Vagina (tissue), 2 donors: Measurements from ENCODE around the gene POMGNT2. TPM values are rescaled to one million over a fixed set of nuclear protein-coding genes. Genes with fewer than 3 reads are reported as not detected.

Experiments
- DNase-seq, 2 donors: peaks; one replicate each; pipeline ENCODE4 v3.0.0-alpha.2; 2017; ENCODE audit errors: extremely low spot score in 2 of 2
- H3K27ac ChIP-seq: fragments of 200-600 bp; sonication (generic); one replicate; pipeline ENCODE4 v1.5.1; 2019
- H3K27me3 ChIP-seq: fragments of 200-600 bp; sonication (generic); one replicate; pipeline ENCODE4 v1.5.1; 2019
- H3K36me3 ChIP-seq, 2 donors: fragments of 200-600 bp; sonication (generic); one replicate each; pipeline ENCODE4 v1.5.1; 2017 to 2019
- H3K4me1 ChIP-seq: fragments of 200-600 bp; sonication (generic); one replicate; pipeline ENCODE4 v1.5.1; 2019
- H3K4me3 ChIP-seq, 2 donors: fragments of 200-600 bp; sonication (generic); 1 replicate in 1 of 2; 2 replicates in 1 of 2; pipeline ENCODE4 v1.5.1; 2016 to 2019
- H3K9me3 ChIP-seq: fragments of 200-600 bp; sonication (generic); one replicate; pipeline ENCODE4 v1.5.1; 2019
- CTCF ChIP-seq, 3 experiments: fragments of 450-650 bp in 2 of 3; fragments of 200-600 bp in 1 of 3; sonication (generic) in 1 of 3; IDR thresholded peaks; one replicate each; pipeline ENCODE4 v1.5.1; 2017 to 2019; ENCODE audit warnings: antibody characterized with exemption in 3 of 3, mild to moderate bottlenecking in 2 of 3, moderate library complexity in 2 of 3
- POLR2A ChIP-seq, 2 donors: fragments of 450-650 bp; IDR thresholded peaks; one replicate each; pipeline ENCODE4 v1.6.1; 2017; ENCODE audit warnings: antibody characterized with exemption in 2 of 2, mild to moderate bottlenecking in 2 of 2, moderate library complexity in 2 of 2
- POLR2AphosphoS5 ChIP-seq, 2 donors: sonication (generic); formaldehyde crosslinking; IDR thresholded peaks; one replicate each; pipeline ENCODE4 v1.9.0; 2017; ENCODE audit warnings: antibody characterized with exemption in 2 of 2, mild to moderate bottlenecking in 2 of 2, low read depth in 1 of 2; ENCODE audit not compliant: insufficient read depth in 1 of 2
- intact Hi-C: fragments of 100-400 bp; cut with DNase I; formaldehyde crosslinking; loops from one replicate; pipeline ENCODE4 v1.15.1; 2023
- total RNA-seq: library from RNA; depleted of rRNA; stranded (reverse); fragments of >200 nt; gene quantifications from one replicate; pipeline ENCODE4 v1.2.3, GENCODE V29; 2016

Gene POMGNT2
- total RNA-seq, 1 donor from 2014 or later: 26.8 TPM

GRCh38 chr3:43082457-43082856, 23.4 kb downstream of the POMGNT2 start:
- intact Hi-C loops: no loop called here
- Histone ChIP-seq H3K27ac (no peak overlapping the region), H3K36me3 (peaks cover 4 to 22% of the 10 kb centered on the region in 2 donors), H3K4me3 (no peak overlapping the region), H3K9me3 (no peaks in the 10 kb centered on the region), H3K4me1 (no peaks in the 10 kb centered on the region), H3K27me3 (no peaks in the 10 kb centered on the region)
- peak in 1 of 2 donors; percentile 56 for DNase-seq
- no peak for TF ChIP-seq POLR2AphosphoS5 (IDR thresholded peaks at IDR 0.05; ENCODE audit: insufficient read depth in 1 of 2, low read depth in 1 of 2)
- no peak for TF ChIP-seq CTCF (IDR thresholded peaks at IDR 0.05)
- TF ChIP-seq POLR2A (IDR thresholded peaks at IDR 0.05): no peak

- no peaks in the 10 kb centered on the region for H3K9me3 ChIP-seq
- H3K27ac ChIP-seq: no peak overlapping the region
- peaks cover 4 to 22% of the 10 kb centered on the region in 2 donors for H3K36me3 ChIP-seq
- intact Hi-C loops: no loop called here
- DNase-seq: peak; percentile 55 to 64
- H3K4me1 ChIP-seq: no peaks in the 10 kb centered on the region
- H3K27me3 ChIP-seq: no peaks in the 10 kb centered on the region
- TF ChIP-seq POLR2A (IDR thresholded peaks at IDR 0.05): no peak
- TF ChIP-seq POLR2AphosphoS5 (IDR thresholded peaks at IDR 0.05; ENCODE audit: insufficient read depth in 1 of 2, low read depth in 1 of 2): no peak
- TF ChIP-seq CTCF (IDR thresholded peaks at IDR 0.05): no peak
- no peak overlapping the region for H3K4me3 ChIP-seq
These were observed 24.1 kb downstream of the POMGNT2 start for GRCh38 chr3:43081796-43082195.

GRCh38 chr3:43080726-43081568, 24.9 kb downstream of the POMGNT2 start:
- no peak overlapping the region for H3K4me3 ChIP-seq
- H3K27me3 ChIP-seq: no peaks in the 10 kb centered on the region
- no peak overlapping the region for H3K27ac ChIP-seq
- peaks cover 4 to 22% of the 10 kb centered on the region in 2 donors for H3K36me3 ChIP-seq
- no peaks in the 10 kb centered on the region for H3K9me3 ChIP-seq
- no peak for TF ChIP-seq POLR2AphosphoS5 (IDR thresholded peaks at IDR 0.05; ENCODE audit: insufficient read depth in 1 of 2, low read depth in 1 of 2)
- TF ChIP-seq CTCF (IDR thresholded peaks at IDR 0.05): no peak
- no peak for TF ChIP-seq POLR2A (IDR thresholded peaks at IDR 0.05)
- intact Hi-C loops: no loop called here
- peak in 1 of 2 donors; percentile 87 for DNase-seq
- H3K4me1 ChIP-seq: no peaks in the 10 kb centered on the region

- DNase-seq: peak in 1 of 2 donors; percentile 64
- Histone ChIP-seq H3K4me3 (no peak overlapping the region), H3K4me1 (no peaks in the 10 kb centered on the region), H3K36me3 (peaks cover 4 to 22% of the 10 kb centered on the region in 2 donors), H3K9me3 (no peaks in the 10 kb centered on the region), H3K27ac (no peak overlapping the region), H3K27me3 (no peaks in the 10 kb centered on the region)
- intact Hi-C loops: no loop called here
- TF ChIP-seq POLR2A (IDR thresholded peaks at IDR 0.05) (no peak), POLR2AphosphoS5 (IDR thresholded peaks at IDR 0.05; ENCODE audit: insufficient read depth in 1 of 2, low read depth in 1 of 2) (no peak), CTCF (IDR thresholded peaks at IDR 0.05) (no peak)
These were observed 26.1 kb downstream of the POMGNT2 start for GRCh38 chr3:43079536-43080332.
